ENCODE results near the gene PRKAB2.
"Not testable (repeated sequence)": the region's sequence is repeated elsewhere in the genome, so short reads cannot be mapped to it uniquely, and the experiment has no call there.

DNA sequence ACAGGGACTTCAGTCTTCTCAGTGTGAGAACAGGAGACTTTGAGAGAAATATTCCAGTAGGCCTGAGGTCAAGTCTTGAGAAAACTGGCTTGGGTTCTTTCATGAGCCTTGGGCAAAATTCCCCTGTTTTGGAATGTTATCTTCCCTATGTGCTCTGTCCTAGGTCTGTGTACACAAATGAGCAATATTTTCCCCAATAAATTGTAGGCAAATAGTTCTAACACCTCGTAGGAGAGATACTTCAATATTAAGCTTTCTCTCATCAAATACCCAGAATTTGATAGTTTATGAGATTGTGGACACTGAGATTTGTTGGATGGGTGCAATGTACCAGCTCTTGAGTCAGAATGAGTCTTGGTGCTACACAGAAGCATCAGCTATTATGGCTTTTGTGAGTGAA lies 57.9 kb downstream of the PRKAB2 start:
- TF ChIP-seq, protein P1, sequence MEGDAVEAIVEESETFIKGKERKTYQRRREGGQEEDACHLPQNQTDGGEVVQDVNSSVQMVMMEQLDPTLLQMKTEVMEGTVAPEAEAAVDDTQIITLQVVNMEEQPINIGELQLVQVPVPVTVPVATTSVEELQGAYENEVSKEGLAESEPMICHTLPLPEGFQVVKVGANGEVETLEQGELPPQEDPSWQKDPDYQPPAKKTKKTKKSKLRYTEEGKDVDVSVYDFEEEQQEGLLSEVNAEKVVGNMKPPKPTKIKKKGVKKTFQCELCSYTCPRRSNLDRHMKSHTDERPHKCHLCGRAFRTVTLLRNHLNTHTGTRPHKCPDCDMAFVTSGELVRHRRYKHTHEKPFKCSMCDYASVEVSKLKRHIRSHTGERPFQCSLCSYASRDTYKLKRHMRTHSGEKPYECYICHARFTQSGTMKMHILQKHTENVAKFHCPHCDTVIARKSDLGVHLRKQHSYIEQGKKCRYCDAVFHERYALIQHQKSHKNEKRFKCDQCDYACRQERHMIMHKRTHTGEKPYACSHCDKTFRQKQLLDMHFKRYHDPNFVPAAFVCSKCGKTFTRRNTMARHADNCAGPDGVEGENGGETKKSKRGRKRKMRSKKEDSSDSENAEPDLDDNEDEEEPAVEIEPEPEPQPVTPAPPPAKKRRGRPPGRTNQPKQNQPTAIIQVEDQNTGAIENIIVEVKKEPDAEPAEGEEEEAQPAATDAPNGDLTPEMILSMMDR (IDR thresholded peaks at IDR 0.05 in 8 of 11, conservative IDR thresholded peaks at IDR 0.05 in 3 of 11) = not testable (repeated sequence)
- not testable (repeated sequence) for TF ChIP-seq POLR2A, POLR2AphosphoS5 (IDR thresholded peaks at IDR 0.05)

All from spleen (tissue), 7 donors.